DND-41 (cell line): Measurements from ENCODE around the gene TPPP2.

Experiments used
- ATAC-seq: fragments of 200-7000 bp; cut with Tn5 transposase; 3 replicates; pipeline ENCODE4 v1.9.1; 2021; ENCODE audit warnings: low read depth; ENCODE audit not compliant: insufficient read depth
- DNase-seq: peaks from one replicate; pipeline ENCODE4 v3.0.0-alpha.2; 2020
- H2AFZ ChIP-seq: 2 replicates; pipeline ENCODE4 v1.6.0; 2012; ENCODE audit warnings: low read depth, low read length
- H3K27ac ChIP-seq: 2 replicates; pipeline ENCODE4 v1.5.1; 2012; ENCODE audit warnings: low read length, inconsistent platforms
- H3K27me3 ChIP-seq: fragments of 200-600 bp; sonication (generic); 2 replicates; pipeline ENCODE4 v1.6.0; 2012; ENCODE audit warnings: low read length, mild to moderate bottlenecking, inconsistent platforms; ENCODE audit not compliant: insufficient read depth, poor library complexity
- H3K36me3 ChIP-seq: 2 replicates; pipeline ENCODE4 v1.5.1; 2012; ENCODE audit warnings: low read length, inconsistent platforms; ENCODE audit not compliant: insufficient read depth
- H3K4me1 ChIP-seq: 2 replicates; pipeline ENCODE4 v1.5.1; 2012; ENCODE audit warnings: mild to moderate bottlenecking, low read length; ENCODE audit not compliant: insufficient read depth
- H3K4me2 ChIP-seq: 2 replicates; pipeline ENCODE4 v1.6.0; 2012; ENCODE audit warnings: mild to moderate bottlenecking, moderate library complexity, low read length, inconsistent platforms; ENCODE audit not compliant: insufficient read depth
- H3K4me3 ChIP-seq, 2 experiments: fragments of 200-600 bp in 1 of 2; shearing (Covaris generic) in 1 of 2; 2 replicates each; pipeline ENCODE4 v1.5.1; 2012 to 2016; ENCODE audit warnings: inconsistent platforms in 2 of 2, low read length in 2 of 2, mild to moderate bottlenecking in 2 of 2, low read depth in 1 of 2, moderate library complexity in 1 of 2
- H3K79me2 ChIP-seq: 2 replicates; pipeline ENCODE4 v1.6.0; 2012; ENCODE audit warnings: low read length, inconsistent platforms; ENCODE audit not compliant: insufficient read depth
- H3K9ac ChIP-seq: 2 replicates; pipeline ENCODE4 v1.6.0; 2012; ENCODE audit warnings: low read depth, mild to moderate bottlenecking, inconsistent platforms, low read length, moderate library complexity
- H3K9me3 ChIP-seq: 2 replicates; pipeline ENCODE4 v1.5.1; 2012; ENCODE audit warnings: low read length, moderate library complexity, mild to moderate bottlenecking, inconsistent platforms; ENCODE audit not compliant: insufficient read depth, severe bottlenecking
- H4K20me1 ChIP-seq: 2 replicates; pipeline ENCODE4 v1.6.0; 2012; ENCODE audit warnings: low read length; ENCODE audit not compliant: insufficient read depth
- EZH2 ChIP-seq: IDR thresholded peaks from 3 replicates; pipeline ENCODE4 v1.6.1; 2012; ENCODE audit warnings: borderline replicate concordance, low read depth, mild to moderate bottlenecking, moderate library complexity, low read length, inconsistent platforms; ENCODE audit not compliant: severe bottlenecking
- TF ChIP-seq, protein P1 (sequence below): IDR thresholded peaks from 2 replicates; pipeline ENCODE4 v1.5.1; 2012; ENCODE audit warnings: borderline replicate concordance, low read length, moderate library complexity, mild to moderate bottlenecking; ENCODE audit not compliant: poor library complexity, severe bottlenecking; ENCODE audit errors: extremely low read depth

The TPPP2 gene

DNA sequence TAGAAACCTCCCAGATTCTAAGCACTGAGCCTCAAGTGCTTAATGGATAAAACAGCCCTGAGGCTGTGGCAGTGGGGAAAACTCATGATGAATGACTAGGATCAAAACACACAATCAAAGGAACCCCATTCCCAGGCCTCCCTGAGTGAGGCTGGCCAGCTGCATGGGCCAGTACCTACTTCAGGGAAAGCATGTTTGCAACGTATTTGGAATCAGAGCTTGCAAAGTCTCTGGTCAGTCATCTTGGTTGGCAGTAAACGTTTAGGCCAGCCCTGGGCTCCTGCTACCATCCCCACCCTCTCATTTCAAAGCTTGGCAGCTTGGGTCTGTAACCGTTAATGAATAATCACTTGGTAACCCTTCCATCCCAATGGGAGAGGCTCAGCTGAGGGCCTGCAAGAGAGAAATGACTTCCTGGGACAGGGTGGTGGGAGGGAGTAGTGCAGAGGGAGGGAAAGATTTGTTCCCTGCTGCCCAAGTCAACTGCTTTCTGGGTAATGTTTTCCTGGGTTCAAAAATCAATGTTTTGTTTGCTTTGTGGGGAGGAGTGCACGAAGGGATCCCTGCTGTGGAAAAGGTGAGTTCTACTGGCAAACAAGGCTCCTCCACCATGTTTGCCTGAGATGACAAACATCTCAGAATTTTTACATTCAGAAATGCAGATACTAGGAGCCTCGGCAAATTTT is 25.6 kb downstream of the TPPP2 start:
- Histone ChIP-seq H4K20me1 (no peaks in the 10 kb centered on the region), H3K4me1 (no peaks in the 10 kb centered on the region), H3K79me2 (no peaks in the 10 kb centered on the region), H3K9me3 (no peaks in the 10 kb centered on the region), H3K27me3 (peaks cover 23% of the 10 kb centered on the region), H2AFZ (no peak overlapping the region), H3K4me2 (no peak overlapping the region), H3K4me3 (no peak overlapping the region), H3K36me3 (no peaks in the 10 kb centered on the region), H3K27ac (no peak overlapping the region), H3K9ac (no peak overlapping the region)
- no peak for TF ChIP-seq EZH2
- TF ChIP-seq, protein P1, sequence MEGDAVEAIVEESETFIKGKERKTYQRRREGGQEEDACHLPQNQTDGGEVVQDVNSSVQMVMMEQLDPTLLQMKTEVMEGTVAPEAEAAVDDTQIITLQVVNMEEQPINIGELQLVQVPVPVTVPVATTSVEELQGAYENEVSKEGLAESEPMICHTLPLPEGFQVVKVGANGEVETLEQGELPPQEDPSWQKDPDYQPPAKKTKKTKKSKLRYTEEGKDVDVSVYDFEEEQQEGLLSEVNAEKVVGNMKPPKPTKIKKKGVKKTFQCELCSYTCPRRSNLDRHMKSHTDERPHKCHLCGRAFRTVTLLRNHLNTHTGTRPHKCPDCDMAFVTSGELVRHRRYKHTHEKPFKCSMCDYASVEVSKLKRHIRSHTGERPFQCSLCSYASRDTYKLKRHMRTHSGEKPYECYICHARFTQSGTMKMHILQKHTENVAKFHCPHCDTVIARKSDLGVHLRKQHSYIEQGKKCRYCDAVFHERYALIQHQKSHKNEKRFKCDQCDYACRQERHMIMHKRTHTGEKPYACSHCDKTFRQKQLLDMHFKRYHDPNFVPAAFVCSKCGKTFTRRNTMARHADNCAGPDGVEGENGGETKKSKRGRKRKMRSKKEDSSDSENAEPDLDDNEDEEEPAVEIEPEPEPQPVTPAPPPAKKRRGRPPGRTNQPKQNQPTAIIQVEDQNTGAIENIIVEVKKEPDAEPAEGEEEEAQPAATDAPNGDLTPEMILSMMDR, result no peak
- DNase-seq (no peak), ATAC-seq (no peak)

DNA sequence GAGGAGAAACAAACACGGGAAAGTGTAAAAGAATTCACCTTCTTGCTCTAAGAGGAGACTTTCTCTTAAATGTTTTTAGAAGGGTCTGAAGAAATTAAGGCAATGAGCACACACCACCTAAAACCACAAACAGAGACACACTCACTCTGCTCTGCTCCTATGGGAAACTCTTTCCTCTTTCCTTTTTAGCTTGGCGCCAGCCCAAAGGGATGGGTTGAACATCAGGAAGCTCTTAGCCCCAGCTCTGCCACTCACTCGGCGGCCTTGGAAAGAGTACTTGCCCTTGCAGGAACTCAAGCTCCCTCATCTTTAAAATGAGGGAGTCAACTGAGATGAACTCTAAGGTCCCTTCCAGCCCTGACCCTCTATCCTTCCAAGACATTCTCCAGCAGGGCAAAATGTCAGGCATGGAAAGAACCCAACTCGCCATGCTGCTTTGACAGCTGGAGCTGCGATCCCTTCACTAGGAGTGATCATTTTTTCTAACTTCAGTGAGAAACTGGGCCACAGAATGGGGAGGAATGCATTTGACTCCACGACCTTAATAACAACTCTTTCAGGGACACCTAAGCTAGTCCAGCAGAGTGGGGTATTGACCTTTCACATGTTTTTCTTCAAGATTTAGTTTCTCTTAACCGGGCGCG is 26.6 kb downstream of the TPPP2 start:
- H3K79me2 ChIP-seq, result no peaks in the 10 kb centered on the region
- H3K27me3 ChIP-seq, result peaks cover 29% of the 10 kb centered on the region
- no peak overlapping the region for H2AFZ ChIP-seq
- DNase-seq (no peak), ATAC-seq (no peak)
- no peak overlapping the region for H3K9ac ChIP-seq
- H3K4me3 ChIP-seq, result no peak overlapping the region
- no peaks in the 10 kb centered on the region for H4K20me1 ChIP-seq
- H3K9me3 ChIP-seq, result no peaks in the 10 kb centered on the region
- no peak for TF ChIP-seq EZH2
- TF ChIP-seq, protein P1, result no peak
- H3K27ac ChIP-seq, result no peak overlapping the region
- H3K4me1 ChIP-seq, result no peaks in the 10 kb centered on the region
- H3K36me3 ChIP-seq, result no peaks in the 10 kb centered on the region
- H3K4me2 ChIP-seq, result no peak overlapping the region

DNA sequence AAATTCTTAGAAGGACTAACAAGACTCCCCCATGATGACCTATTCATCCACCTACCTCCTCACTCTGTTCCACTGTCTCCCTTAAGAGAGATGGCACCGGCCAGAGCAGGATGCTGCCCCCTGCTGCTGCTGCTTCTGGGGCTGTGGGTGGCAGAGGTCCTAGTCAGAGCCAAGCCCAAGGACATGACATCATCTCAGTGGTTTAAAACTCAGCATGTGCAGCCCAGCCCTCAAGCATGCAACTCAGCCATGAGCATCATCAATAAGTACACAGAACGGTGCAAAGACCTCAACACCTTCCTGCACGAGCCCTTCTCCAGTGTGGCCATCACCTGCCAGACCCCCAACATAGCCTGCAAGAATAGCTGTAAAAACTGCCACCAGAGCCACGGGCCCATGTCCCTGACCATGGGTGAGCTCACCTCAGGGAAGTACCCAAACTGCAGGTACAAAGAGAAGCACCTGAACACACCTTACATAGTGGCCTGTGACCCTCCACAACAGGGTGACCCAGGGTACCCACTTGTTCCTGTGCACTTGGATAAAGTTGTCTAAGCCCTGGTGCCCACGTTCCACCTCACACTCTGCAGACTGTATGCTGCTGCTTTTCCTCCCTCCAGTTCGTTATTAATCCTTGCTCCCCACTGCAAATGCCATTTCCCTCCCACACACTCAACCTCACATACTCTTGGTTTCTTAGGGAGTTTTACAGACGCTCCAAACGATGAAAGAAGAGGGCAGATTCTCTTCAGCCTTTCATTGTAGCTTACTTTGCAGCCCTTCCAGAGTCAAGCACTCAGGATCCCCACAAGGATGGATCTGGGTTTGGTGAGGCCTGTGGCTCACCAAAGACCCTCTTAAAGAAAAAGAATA is 28.0 kb downstream of the TPPP2 start, which contains the start of gene RNASE8:
Gene RNASE8 (plus strand): TSS at position 20 of the 873 bp plus-strand sequence. CDS start 71 bp downstream, at position 91.
- H3K4me3 ChIP-seq, result no peak within 1 kb of the TSS
- TF ChIP-seq, protein P1, result peak; percentile 22
- TF ChIP-seq EZH2, result no peak
- peaks cover 27% of the 10 kb centered on the region for H3K27me3 ChIP-seq
- no peak within 1 kb of the TSS for H2AFZ ChIP-seq
- H3K9me3 ChIP-seq, result no peaks in the 10 kb centered on the region
- H3K79me2 ChIP-seq, result no peaks in the 10 kb centered on the region
- no peak within 1 kb of the TSS for H3K4me2 ChIP-seq
- H3K27ac ChIP-seq, result no peak within 1 kb of the TSS
- H3K36me3 ChIP-seq, result no peaks in the 10 kb centered on the region
- DNase-seq (no peak), ATAC-seq (no peak)
- H4K20me1 ChIP-seq, result no peaks in the 10 kb centered on the region
- no peaks in the 10 kb centered on the region for H3K4me1 ChIP-seq
- H3K9ac ChIP-seq, result no peak within 1 kb of the TSS
